Sigmoid colon (tissue), 7 donors: ENCODE measurements around the gene SMYD3. TPM values are rescaled to one million over a fixed set of nuclear protein-coding genes. Genes with fewer than 3 reads are reported as not detected.

Experiments used
- DNase-seq: peaks from one replicate; pipeline ENCODE4 v3.0.0-alpha.2; 2019
- H3K27ac ChIP-seq, 4 donors: fragments of 200-600 bp; sonication (generic); one replicate each; pipeline ENCODE4 v1.5.1; 2016 to 2019; ENCODE audit warnings: mild to moderate bottlenecking in 1 of 4
- H3K27me3 ChIP-seq, 3 donors: fragments of 200-600 bp; sonication (generic); one replicate each; pipeline ENCODE4 v1.5.1; 2019; ENCODE audit warnings: mild to moderate bottlenecking in 1 of 3
- H3K36me3 ChIP-seq, 4 donors: fragments of 200-600 bp; sonication (generic); one replicate each; pipeline ENCODE4 v1.5.1; 2016 to 2019
- H3K4me1 ChIP-seq, 4 donors: fragments of 200-600 bp; sonication (generic); one replicate each; pipeline ENCODE4 v1.5.1; 2017 to 2019
- H3K4me3 ChIP-seq, 4 donors: fragments of 200-600 bp; sonication (generic); one replicate each; pipeline ENCODE4 v1.5.1; 2017 to 2019; ENCODE audit warnings: mild to moderate bottlenecking in 2 of 4, moderate library complexity in 1 of 4
- H3K9me3 ChIP-seq, 4 donors: fragments of 200-600 bp in 3 of 4; sonication (generic) in 3 of 4; one replicate each; pipeline versions ENCODE4 v1.5.1 to v1.6.1; 2013 to 2019
- EP300 ChIP-seq, 4 donors: sonication (generic); formaldehyde crosslinking; IDR thresholded peaks; one replicate each; pipeline ENCODE4 v1.6.1; 2017; ENCODE audit warnings: antibody characterized with exemption in 4 of 4
- POLR2A ChIP-seq, 2 donors: fragments of 450-650 bp; IDR thresholded peaks; one replicate each; pipeline ENCODE4 v1.6.1; 2016; ENCODE audit warnings: antibody characterized with exemption in 2 of 2, mild to moderate bottlenecking in 2 of 2, moderate library complexity in 2 of 2
- POLR2AphosphoS5 ChIP-seq, 4 donors: sonication (generic); formaldehyde crosslinking; IDR thresholded peaks; one replicate each; pipeline ENCODE4 v1.6.1; 2017; ENCODE audit warnings: antibody characterized with exemption in 4 of 4
- WGBS, 2 donors: extraction: QIAGEN DNeasy Blood & Tissue Kit; methylation state at CpG; one replicate each; pipeline ENCODE4 v1.1.7; 2013; 5-methylcytosine and 5-hydroxymethylcytosine counted together
- intact Hi-C: fragments of 100-400 bp; cut with DNase I; formaldehyde crosslinking; loops from one replicate; pipeline ENCODE4 v1.15.1; 2023
- polyA plus RNA-seq, 3 donors: library from polyadenylated mRNA; stranded (reverse); fragments of 200-250 nt; gene quantifications; one replicate each; pipeline ENCODE4 v1.2.3, GENCODE V29; 2013
- total RNA-seq, 4 donors: library from RNA; depleted of rRNA; stranded (reverse); fragments of >200 nt; gene quantifications; one replicate each; pipeline ENCODE4 v1.1.0, GENCODE V29; 2016
- TF ChIP-seq, protein P1 (sequence below), 4 experiments: fragments of 450-650 bp in 3 of 4; fragments of 200-600 bp in 1 of 4; IDR thresholded peaks; one replicate each; pipeline ENCODE4 v1.5.1; 2016 to 2019; ENCODE audit warnings: antibody characterized with exemption in 4 of 4, mild to moderate bottlenecking in 3 of 4, moderate library complexity in 2 of 4
- donor health status: healthy with polysubstance abuse.
- donor health status: Bipolar disorder and iron deficiency.
- donor health status: healthy.

The SMYD3 gene
- total and polyA plus RNA-seq, 7 donors: 8.7 to 23.8 (median 17.1) TPM

DNA sequence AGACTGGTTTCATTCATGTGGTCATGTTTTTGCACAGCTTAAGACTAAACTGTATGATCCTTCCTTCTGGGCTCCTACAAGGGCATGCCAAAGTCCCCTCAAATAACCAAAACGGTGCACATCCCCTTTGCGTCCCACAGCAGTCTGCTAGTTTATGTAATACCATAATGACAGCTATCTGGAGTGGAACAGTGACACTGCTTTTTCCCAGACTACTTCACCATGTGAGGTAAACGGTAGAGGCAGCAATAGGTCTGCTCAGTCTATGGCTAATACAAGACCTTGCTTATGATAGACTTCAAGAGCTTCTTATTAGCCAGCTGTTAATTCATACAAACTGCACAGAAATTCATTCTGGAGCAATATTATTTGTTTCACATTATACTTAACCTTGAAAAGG is 395.5 kb downstream of the SMYD3 start:
- H3K27ac ChIP-seq: peak overlapping the region in 2 of 4 donors; percentile 71 to 73
- 75 to 84% methylated on average over 3 of the region's 3 CpGs for WGBS, 2 donors

DNA sequence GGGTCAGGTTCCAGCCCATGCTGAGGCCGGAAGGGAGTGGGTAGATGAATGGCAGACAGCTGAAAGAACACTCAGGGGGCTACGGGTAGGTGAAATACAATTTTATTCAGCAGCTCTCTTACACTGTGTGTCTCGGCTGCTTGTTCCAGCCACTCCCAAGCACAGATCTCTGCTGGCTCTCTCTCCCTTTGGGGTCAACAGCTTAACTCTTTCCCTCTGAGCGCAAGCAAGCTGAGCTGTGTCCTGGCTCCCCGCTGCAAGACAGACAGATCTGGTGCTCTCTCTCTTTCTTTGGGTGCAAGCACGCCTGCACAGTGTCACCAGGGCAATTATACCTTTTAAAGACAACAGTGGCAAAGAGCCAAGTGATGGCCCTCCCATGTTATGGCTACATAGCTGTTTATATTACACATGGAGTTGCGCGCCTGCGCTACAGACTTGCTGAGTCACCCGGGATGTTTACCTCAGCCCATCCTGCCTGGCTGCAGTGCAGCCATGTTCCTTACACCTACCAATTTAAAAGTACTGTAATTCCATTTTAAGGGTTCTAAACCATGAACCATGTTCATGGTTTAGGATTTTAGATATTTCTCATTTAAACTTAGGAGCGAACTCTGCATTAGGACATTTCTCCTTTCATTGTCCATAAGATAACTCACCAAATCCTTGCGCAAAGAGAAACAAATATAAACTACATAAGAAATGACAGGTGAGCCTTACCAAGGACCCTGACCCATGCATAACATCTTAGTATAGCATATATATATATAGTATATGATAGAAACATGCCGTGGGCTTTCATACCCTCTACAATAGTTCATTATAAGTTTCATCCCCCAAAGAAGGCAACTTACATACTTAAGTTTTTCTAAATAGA is 396.5 kb downstream of the SMYD3 start:
- Histone ChIP-seq H3K9me3 (no peaks in the 10 kb centered on the region), H3K27me3 (no peaks in the 10 kb centered on the region), H3K4me3 (no peak overlapping the region), H3K36me3 (no peaks in the 10 kb centered on the region), H3K4me1 (peaks cover 0 to 29% (median 10%) of the 10 kb centered on the region in 4 donors), H3K27ac (peak overlapping the region; percentile 52 to 73 (median 67))
- WGBS, 2 donors: 83% methylated on average over 13 of the region's 13 CpGs
- peak; percentile 90 for DNase-seq
- intact Hi-C loops: no loop called here
- TF ChIP-seq POLR2AphosphoS5 (IDR thresholded peaks at IDR 0.05) (peak; percentile 29 to 73 (median 68)), EP300 (IDR thresholded peaks at IDR 0.05) (peak in 1 of 4 donors; percentile 2)
- TF ChIP-seq, protein P1, sequence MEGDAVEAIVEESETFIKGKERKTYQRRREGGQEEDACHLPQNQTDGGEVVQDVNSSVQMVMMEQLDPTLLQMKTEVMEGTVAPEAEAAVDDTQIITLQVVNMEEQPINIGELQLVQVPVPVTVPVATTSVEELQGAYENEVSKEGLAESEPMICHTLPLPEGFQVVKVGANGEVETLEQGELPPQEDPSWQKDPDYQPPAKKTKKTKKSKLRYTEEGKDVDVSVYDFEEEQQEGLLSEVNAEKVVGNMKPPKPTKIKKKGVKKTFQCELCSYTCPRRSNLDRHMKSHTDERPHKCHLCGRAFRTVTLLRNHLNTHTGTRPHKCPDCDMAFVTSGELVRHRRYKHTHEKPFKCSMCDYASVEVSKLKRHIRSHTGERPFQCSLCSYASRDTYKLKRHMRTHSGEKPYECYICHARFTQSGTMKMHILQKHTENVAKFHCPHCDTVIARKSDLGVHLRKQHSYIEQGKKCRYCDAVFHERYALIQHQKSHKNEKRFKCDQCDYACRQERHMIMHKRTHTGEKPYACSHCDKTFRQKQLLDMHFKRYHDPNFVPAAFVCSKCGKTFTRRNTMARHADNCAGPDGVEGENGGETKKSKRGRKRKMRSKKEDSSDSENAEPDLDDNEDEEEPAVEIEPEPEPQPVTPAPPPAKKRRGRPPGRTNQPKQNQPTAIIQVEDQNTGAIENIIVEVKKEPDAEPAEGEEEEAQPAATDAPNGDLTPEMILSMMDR (IDR thresholded peaks at IDR 0.05): no peak

More for the DNA sequence above, 395.5 kb downstream of the SMYD3 start:
- DNase-seq: no peak
- intact Hi-C loops: no loop called here
- no peaks in the 10 kb centered on the region for H3K27me3 ChIP-seq
- no peak overlapping the region for H3K4me3 ChIP-seq
- peaks cover 0 to 29% (median 10%) of the 10 kb centered on the region in 4 donors for H3K4me1 ChIP-seq
- TF ChIP-seq, protein P1 (IDR thresholded peaks at IDR 0.05): no peak
- no peak for TF ChIP-seq POLR2AphosphoS5 (IDR thresholded peaks at IDR 0.05)
- TF ChIP-seq EP300 (IDR thresholded peaks at IDR 0.05): no peak
- TF ChIP-seq POLR2A (IDR thresholded peaks at IDR 0.05): no peak
- H3K9me3 ChIP-seq: no peaks in the 10 kb centered on the region
- H3K36me3 ChIP-seq: no peaks in the 10 kb centered on the region

DNA sequence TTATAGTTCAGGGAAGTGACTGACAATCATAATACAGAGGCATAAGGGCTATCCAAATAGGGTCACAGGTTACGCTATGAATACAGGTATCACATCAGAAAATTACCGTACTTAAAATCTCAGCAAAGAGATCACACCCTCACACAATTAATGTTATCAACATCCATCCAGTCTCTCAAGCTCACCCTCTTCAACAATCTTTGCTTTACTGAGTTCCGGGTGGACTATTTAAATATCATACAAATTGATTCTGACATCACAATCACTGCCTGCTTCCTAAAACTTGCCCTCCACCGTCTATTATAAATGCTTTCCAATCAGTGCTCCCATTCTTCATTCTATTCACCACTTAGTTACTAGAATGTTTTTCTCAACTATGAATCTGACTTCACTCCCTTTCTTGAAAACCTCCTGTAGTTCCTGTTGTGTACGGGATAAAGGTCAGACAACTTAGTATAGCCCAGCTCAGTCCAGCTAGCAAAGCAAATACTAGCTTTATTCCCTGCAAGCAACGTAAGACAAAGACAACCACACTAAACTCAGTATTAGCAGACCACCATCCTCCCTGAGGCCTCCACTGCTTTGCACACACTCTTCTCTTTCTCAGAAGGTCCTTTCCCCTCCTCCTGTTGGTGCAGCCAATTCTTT is 398.7 kb downstream of the SMYD3 start:
- Histone ChIP-seq H3K9me3 (no peaks in the 10 kb centered on the region), H3K36me3 (no peaks in the 10 kb centered on the region), H3K4me1 (peaks cover 0 to 29% (median 12%) of the 10 kb centered on the region in 4 donors), H3K4me3 (no peak overlapping the region), H3K27me3 (no peaks in the 10 kb centered on the region), H3K27ac (peak overlapping the region in 2 of 4 donors; percentile 17 to 29)
- TF ChIP-seq EP300 (IDR thresholded peaks at IDR 0.05) (no peak), POLR2A (IDR thresholded peaks at IDR 0.05) (no peak), POLR2AphosphoS5 (IDR thresholded peaks at IDR 0.05) (no peak)
- TF ChIP-seq, protein P1 (IDR thresholded peaks at IDR 0.05): no peak
- WGBS, 2 donors: 29 to 77% methylated on average over 6 of the region's 6 CpGs
- no peak for DNase-seq
- intact Hi-C loops: no loop called here

DNA sequence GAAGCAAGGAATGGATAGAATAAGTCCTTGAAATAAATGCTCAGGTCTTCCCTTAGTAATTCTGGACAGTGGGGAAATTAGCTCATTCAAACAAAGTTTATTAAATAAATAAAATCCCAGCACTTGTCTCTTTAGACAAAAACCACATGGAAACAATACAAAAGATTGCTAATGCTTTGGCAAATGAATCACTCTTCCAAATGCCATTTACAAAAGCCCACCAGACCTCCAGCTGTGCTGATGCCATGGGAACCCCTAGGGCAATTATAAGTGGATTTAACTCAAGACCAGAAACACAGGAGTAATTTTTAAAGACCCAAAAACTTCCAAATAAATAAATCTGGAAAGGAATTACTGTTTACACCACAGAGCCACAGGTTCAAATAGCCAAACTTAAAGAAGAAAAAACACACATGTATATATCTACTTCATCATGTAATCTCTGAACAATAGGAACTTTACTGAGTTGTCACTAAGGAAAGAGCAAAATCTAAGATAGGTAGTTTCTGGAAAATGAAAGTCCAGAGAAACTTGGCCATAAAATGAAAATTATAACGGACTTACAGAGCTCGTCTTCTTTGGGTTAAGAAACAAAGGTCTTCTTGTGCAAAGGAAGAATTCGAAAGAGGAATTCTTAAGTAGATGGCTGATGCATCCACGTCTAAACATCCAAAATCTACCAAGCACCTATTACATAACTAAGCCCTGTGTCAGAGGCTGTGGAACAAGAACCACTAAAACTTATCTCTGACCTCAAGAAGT is 399.4 kb downstream of the SMYD3 start:
- no peak for DNase-seq
- no peaks in the 10 kb centered on the region for H3K9me3 ChIP-seq
- intact Hi-C loops: no loop called here
- H3K4me1 ChIP-seq: peaks cover 0 to 29% (median 12%) of the 10 kb centered on the region in 4 donors
- H3K4me3 ChIP-seq: no peak overlapping the region
- H3K27me3 ChIP-seq: no peaks in the 10 kb centered on the region
- H3K36me3 ChIP-seq: no peaks in the 10 kb centered on the region
- no peak overlapping the region for H3K27ac ChIP-seq
- TF ChIP-seq EP300 (IDR thresholded peaks at IDR 0.05) (no peak), POLR2A (IDR thresholded peaks at IDR 0.05) (no peak), POLR2AphosphoS5 (IDR thresholded peaks at IDR 0.05) (no peak)
- TF ChIP-seq, protein P1 (IDR thresholded peaks at IDR 0.05): no peak
- 22 to 59% methylated on average over 4 of the region's 4 CpGs for WGBS, 2 donors
